IPS-20b (cell line): ENCODE results near the gene C1QTNF4.
"Not testable (repeated sequence)": the region's sequence is repeated elsewhere in the genome, so short reads cannot be mapped to it uniquely, and the experiment has no call there.

Experiments
- H3K27ac ChIP-seq: one replicate; pipeline ENCODE4 v1.5.1; 2013; ENCODE audit warnings: low read length
- H3K27me3 ChIP-seq: 2 replicates; pipeline ENCODE4 v1.6.1; 2013; ENCODE audit warnings: mild to moderate bottlenecking, low read length, inconsistent platforms; ENCODE audit not compliant: insufficient read depth
- H3K36me3 ChIP-seq: 2 replicates; pipeline ENCODE4 v1.6.1; 2013; ENCODE audit warnings: low read depth, mild to moderate bottlenecking, inconsistent platforms, low read length, moderate library complexity; ENCODE audit not compliant: insufficient read depth
- H3K4me1 ChIP-seq: 2 replicates; pipeline ENCODE4 v1.6.1; 2013; ENCODE audit warnings: mild to moderate bottlenecking, control low read depth, inconsistent platforms, low read length, moderate library complexity; ENCODE audit not compliant: insufficient read depth
- H3K4me3 ChIP-seq: 2 replicates; pipeline ENCODE4 v1.5.1; 2013; ENCODE audit warnings: mild to moderate bottlenecking, low read length, inconsistent platforms
- H3K9ac ChIP-seq: 2 replicates; pipeline ENCODE4 v1.6.1; 2013; ENCODE audit warnings: low read depth, mild to moderate bottlenecking, inconsistent platforms, low read length, moderate library complexity
- H3K9me3 ChIP-seq: 2 replicates; pipeline ENCODE4 v1.6.1; 2013; ENCODE audit warnings: mild to moderate bottlenecking, low read depth, low read length, inconsistent platforms; ENCODE audit not compliant: insufficient read depth

The C1QTNF4 gene

GRCh38 chr11:47593934-47594855 is at the start of gene C1QTNF4:
Gene C1QTNF4, minus strand, starts transcription at chr11:47594411. Its CDS starts 3,601 bp downstream, at chr11:47590810.
- no peaks in the 10 kb centered on the region for H3K36me3 ChIP-seq
- H3K27me3 ChIP-seq, result peaks cover 42% of the 10 kb centered on the region
- H3K9me3 ChIP-seq, result no peaks in the 10 kb centered on the region
- peak within 1 kb of the TSS; percentile 26; the same call in 1 of the 2 replicates for H3K9ac ChIP-seq
- peak within 1 kb of the TSS; percentile 78 for H3K4me3 ChIP-seq
- H3K4me1 ChIP-seq, result peaks cover 8% of the 10 kb centered on the region; the same call in 1 of the 2 replicates
- H3K27ac ChIP-seq, result no peak within 1 kb of the TSS

GRCh38 chr11:47642099-47642855 is 48.1 kb upstream of the C1QTNF4 start, which contains the start of gene MTCH2:
Gene MTCH2, minus strand, starts transcription at chr11:47642559. Its CDS starts 94 bp downstream, at chr11:47642465.
- peaks cover 22% of the 10 kb centered on the region for H3K36me3 ChIP-seq
- no peaks in the 10 kb centered on the region for H3K27me3 ChIP-seq
- peak within 1 kb of the TSS; percentile 94 for H3K9ac ChIP-seq
- no peaks in the 10 kb centered on the region for H3K9me3 ChIP-seq
- peak within 1 kb of the TSS; percentile 45 for H3K27ac ChIP-seq
- H3K4me3 ChIP-seq, result peak within 1 kb of the TSS; percentile 80
- peaks cover 5% of the 10 kb centered on the region; the same call in 1 of the 2 replicates for H3K4me1 ChIP-seq

GRCh38 chr11:47641600-47642098 is 47.4 kb upstream of the C1QTNF4 start:
- Histone ChIP-seq H3K4me3 (peak overlapping the region; percentile 80), H3K27ac (peak overlapping the region; percentile 45), H3K9ac (peak overlapping the region; percentile 94), H3K36me3 (peaks cover 27% of the 10 kb centered on the region), H3K9me3 (no peaks in the 10 kb centered on the region), H3K27me3 (no peaks in the 10 kb centered on the region), H3K4me1 (peaks cover 5% of the 10 kb centered on the region; the same call in 1 of the 2 replicates)

- H3K4me3 ChIP-seq, H3K9me3 ChIP-seq, H3K4me1 ChIP-seq, H3K9ac ChIP-seq, H3K27me3 ChIP-seq, H3K27ac ChIP-seq: not testable (repeated sequence)
- peaks cover 36% of the 10 kb centered on the region for H3K36me3 ChIP-seq
These were observed 46.3 kb upstream of the C1QTNF4 start for GRCh38 chr11:47640506-47640905.

GRCh38 chr11:47636331-47636730 is 42.1 kb upstream of the C1QTNF4 start:
- H3K27ac ChIP-seq, H3K4me1 ChIP-seq, H3K9me3 ChIP-seq, H3K4me3 ChIP-seq, H3K9ac ChIP-seq, H3K27me3 ChIP-seq: not testable (repeated sequence)
- peaks cover 72% of the 10 kb centered on the region for H3K36me3 ChIP-seq

- Histone ChIP-seq H3K27ac (no peak overlapping the region), H3K36me3 (peaks cover 88% of the 10 kb centered on the region), H3K4me3 (no peak overlapping the region), H3K4me1 (no peaks in the 10 kb centered on the region), H3K27me3 (no peaks in the 10 kb centered on the region), H3K9ac (no peak overlapping the region), H3K9me3 (no peaks in the 10 kb centered on the region)
These were observed 37.3 kb upstream of the C1QTNF4 start for GRCh38 chr11:47631473-47631872.

GRCh38 chr11:47628026-47628425 is 33.8 kb upstream of the C1QTNF4 start:
- no peaks in the 10 kb centered on the region for H3K4me1 ChIP-seq

GRCh38 chr11:47626234-47626633 is 32.0 kb upstream of the C1QTNF4 start:
- Histone ChIP-seq H3K27ac (no peak overlapping the region), H3K9ac (no peak overlapping the region), H3K36me3 (peaks cover 90% of the 10 kb centered on the region), H3K27me3 (no peaks in the 10 kb centered on the region), H3K4me3 (no peak overlapping the region), H3K4me1 (no peaks in the 10 kb centered on the region), H3K9me3 (no peaks in the 10 kb centered on the region)

More at GRCh38 chr11:47628026-47628425, 33.8 kb upstream of the C1QTNF4 start:
- Histone ChIP-seq H3K36me3 (peaks cover 90% of the 10 kb centered on the region), H3K27ac (no peak overlapping the region), H3K4me3 (no peak overlapping the region), H3K27me3 (no peaks in the 10 kb centered on the region), H3K9me3 (no peaks in the 10 kb centered on the region), H3K9ac (no peak overlapping the region)

GRCh38 chr11:47620836-47621378 is 26.7 kb upstream of the C1QTNF4 start:
- Histone ChIP-seq H3K27me3 (no peaks in the 10 kb centered on the region), H3K9me3 (no peaks in the 10 kb centered on the region), H3K9ac (no peak overlapping the region), H3K27ac (no peak overlapping the region), H3K4me1 (no peaks in the 10 kb centered on the region), H3K36me3 (peaks cover 82% of the 10 kb centered on the region), H3K4me3 (no peak overlapping the region)

GRCh38 chr11:47617417-47617809 is 23.2 kb upstream of the C1QTNF4 start:
- Histone ChIP-seq H3K27me3 (no peaks in the 10 kb centered on the region), H3K9ac (no peak overlapping the region), H3K4me1 (no peaks in the 10 kb centered on the region), H3K4me3 (no peak overlapping the region), H3K36me3 (peaks cover 51% of the 10 kb centered on the region), H3K9me3 (no peaks in the 10 kb centered on the region), H3K27ac (no peak overlapping the region)

- H3K27me3 ChIP-seq, result no peaks in the 10 kb centered on the region
- peaks cover 46% of the 10 kb centered on the region for H3K36me3 ChIP-seq
- H3K27ac ChIP-seq, result no peak overlapping the region
- no peaks in the 10 kb centered on the region for H3K9me3 ChIP-seq
- no peaks in the 10 kb centered on the region for H3K4me1 ChIP-seq
- H3K4me3 ChIP-seq, result no peak overlapping the region
- no peak overlapping the region for H3K9ac ChIP-seq
These were observed 22.7 kb upstream of the C1QTNF4 start for GRCh38 chr11:47616726-47617416.
